H9 (cell line): ENCODE measurements around the gene MUC4. TPM values are rescaled to one million over a fixed set of nuclear protein-coding genes. Genes with fewer than 3 reads are reported as not detected.

Experiments
- DNase-seq: peaks from one replicate; pipeline ENCODE4 v3.0.0-alpha.2; 2017
- H2AFZ ChIP-seq: one replicate; pipeline ENCODE4 v1.6.1; 2013; ENCODE audit warnings: mild to moderate bottlenecking, low read length, control low read depth, moderate library complexity
- H2AK5ac ChIP-seq: 2 replicates; pipeline ENCODE4 v1.6.1; 2013; ENCODE audit warnings: low read length, control low read depth, mixed read lengths; ENCODE audit not compliant: insufficient read length
- H2BK120ac ChIP-seq: one replicate; pipeline ENCODE4 v1.6.1; 2013; ENCODE audit warnings: low read depth, mild to moderate bottlenecking, low read length, control low read depth, inconsistent platforms; ENCODE audit not compliant: poor library complexity, severe bottlenecking
- H2BK12ac ChIP-seq: 2 replicates; pipeline ENCODE4 v1.6.1; 2013; ENCODE audit warnings: low read length, control low read depth, mixed read lengths, low read depth; ENCODE audit not compliant: insufficient read length
- H2BK15ac ChIP-seq: 2 replicates; pipeline ENCODE4 v1.6.1; 2013; ENCODE audit warnings: low read depth, low read length, control low read depth
- H2BK20ac ChIP-seq: one replicate; pipeline ENCODE4 v1.6.1; 2013; ENCODE audit warnings: low read depth, mild to moderate bottlenecking, low read length, control low read depth, inconsistent platforms; ENCODE audit not compliant: poor library complexity, severe bottlenecking
- H2BK5ac ChIP-seq: 2 replicates; pipeline ENCODE4 v1.6.1; 2013; ENCODE audit warnings: low read length, control low read depth, mixed read lengths; ENCODE audit not compliant: insufficient read length
- H3K14ac ChIP-seq: 2 replicates; pipeline ENCODE4 v1.6.1; 2013; ENCODE audit warnings: low read length, control low read depth; ENCODE audit not compliant: insufficient read depth
- H3K18ac ChIP-seq: 2 replicates; pipeline ENCODE4 v1.6.1; 2013; ENCODE audit warnings: low read depth, mild to moderate bottlenecking, mixed read lengths, low read length, control low read depth; ENCODE audit not compliant: insufficient read length
- H3K23ac ChIP-seq: 2 replicates; pipeline ENCODE4 v1.6.1; 2013; ENCODE audit warnings: low read length, control low read depth, mixed read lengths, low read depth; ENCODE audit not compliant: insufficient read length
- H3K23me2 ChIP-seq: 2 replicates; pipeline ENCODE4 v1.6.1; 2013; ENCODE audit warnings: low read depth, mild to moderate bottlenecking, mixed read lengths, low read length, control low read depth; ENCODE audit not compliant: insufficient read length, poor library complexity, severe bottlenecking
- H3K27ac ChIP-seq: 2 replicates; pipeline ENCODE4 v1.5.1; 2013; ENCODE audit warnings: low read length, control low read depth, mixed read lengths, low read depth; ENCODE audit not compliant: insufficient read length
- H3K27me3 ChIP-seq: 2 replicates; pipeline ENCODE4 v1.6.1; 2013; ENCODE audit warnings: low read length, control low read depth, inconsistent platforms; ENCODE audit not compliant: insufficient read depth
- H3K4ac ChIP-seq: 2 replicates; pipeline ENCODE4 v1.6.1; 2013; ENCODE audit warnings: low read depth, mild to moderate bottlenecking, control low read depth, inconsistent platforms, low read length, moderate library complexity
- H3K4me1 ChIP-seq: 2 replicates; pipeline ENCODE4 v1.6.1; 2013; ENCODE audit warnings: low read length, control low read depth, inconsistent platforms; ENCODE audit not compliant: insufficient read depth
- H3K4me2 ChIP-seq: 2 replicates; pipeline ENCODE4 v1.6.1; 2013; ENCODE audit warnings: low read length, control low read depth, mixed read lengths; ENCODE audit not compliant: insufficient read length, insufficient read depth
- H3K56ac ChIP-seq: 2 replicates; pipeline ENCODE4 v1.6.1; 2013; ENCODE audit warnings: low read depth, mild to moderate bottlenecking, mixed read lengths, low read length, control low read depth; ENCODE audit not compliant: insufficient read length
- H3K79me1 ChIP-seq: 2 replicates; pipeline ENCODE4 v1.6.1; 2013; ENCODE audit warnings: low read depth, mild to moderate bottlenecking, moderate library complexity, low read length, control low read depth, inconsistent platforms; ENCODE audit not compliant: insufficient read depth, poor library complexity, severe bottlenecking
- H3K79me2 ChIP-seq: 2 replicates; pipeline ENCODE4 v1.6.1; 2013; ENCODE audit warnings: low read length, control low read depth, inconsistent platforms; ENCODE audit not compliant: insufficient read depth
- H3K9ac ChIP-seq: 2 replicates; pipeline ENCODE4 v1.6.1; 2013; ENCODE audit warnings: low read length, control low read depth, mixed read lengths; ENCODE audit not compliant: insufficient read length; ENCODE audit errors: extremely low read depth
- H3K9me3 ChIP-seq: one replicate; pipeline ENCODE4 v1.6.1; 2013; ENCODE audit warnings: low read depth, low read length, inconsistent platforms; ENCODE audit not compliant: control insufficient read depth
- H3T11ph ChIP-seq: one replicate; pipeline ENCODE4 v1.6.1; 2013; ENCODE audit warnings: mild to moderate bottlenecking, low read length, control low read depth, inconsistent platforms
- H4K20me1 ChIP-seq: one replicate; pipeline ENCODE4 v1.6.1; 2013; ENCODE audit not compliant: control insufficient read depth, insufficient read length, insufficient read depth
- H4K5ac ChIP-seq: 2 replicates; pipeline ENCODE4 v1.6.1; 2013; ENCODE audit warnings: low read depth, mild to moderate bottlenecking, mixed read lengths, low read length, control low read depth; ENCODE audit not compliant: insufficient read length
- H4K8ac ChIP-seq: replicated peaks from 2 replicates; pipeline ENCODE4 v1.6.1; 2013; ENCODE audit warnings: low read length, control low read depth, mixed read lengths, low read depth; ENCODE audit not compliant: insufficient read length
- H4K91ac ChIP-seq: 2 replicates; pipeline ENCODE4 v1.6.1; 2013; ENCODE audit warnings: low read depth, mild to moderate bottlenecking, moderate library complexity, mixed read lengths, low read length, control low read depth; ENCODE audit not compliant: insufficient read length
- H3K27ac Mint-ChIP-seq, 3 experiments: 2 replicates in 2 of 3; 3 replicates in 1 of 3; pipeline ENCODE4 v1.8.0; 2020 to 2021; ENCODE audit warnings: mixed read lengths in 3 of 3, mild to moderate bottlenecking in 1 of 3, moderate library complexity in 1 of 3
- H3K27me3 Mint-ChIP-seq: 2 replicates; pipeline ENCODE4 v1.8.0; 2021; ENCODE audit warnings: low read depth, mild to moderate bottlenecking, moderate library complexity, mixed read lengths
- H3K36me3 Mint-ChIP-seq, 3 experiments: 2 replicates in 2 of 3; 3 replicates in 1 of 3; pipeline ENCODE4 v1.8.0; 2020 to 2021; ENCODE audit warnings: low read depth in 3 of 3, mixed read lengths in 3 of 3; ENCODE audit not compliant: insufficient read depth in 1 of 3
- H3K4me1 Mint-ChIP-seq, 2 experiments: 2 replicates each; pipeline ENCODE4 v1.8.0; 2020; ENCODE audit warnings: mixed read lengths in 2 of 2
- H3K4me3 Mint-ChIP-seq, 2 experiments: 2 replicates in 1 of 2; 3 replicates in 1 of 2; pipeline ENCODE4 v1.8.0; 2020 to 2021; ENCODE audit warnings: mild to moderate bottlenecking in 2 of 2, mixed read lengths in 2 of 2, moderate library complexity in 1 of 2
- H3K9me3 Mint-ChIP-seq, 2 experiments: 2 replicates in 1 of 2; 3 replicates in 1 of 2; pipeline ENCODE4 v1.8.0; 2020; ENCODE audit warnings: mild to moderate bottlenecking in 2 of 2, mixed read lengths in 2 of 2, moderate library complexity in 1 of 2
- WGBS: extraction: QIAGEN DNeasy Blood & Tissue Kit; methylation state at CpG from one replicate; pipeline ENCODE4 v1.1.7; 2013; ENCODE audit warnings: missing lambda C conversion rate, low lambda C conversion rate, mixed read lengths; ENCODE audit not compliant: insufficient read length; ENCODE audit errors: extremely low coverage; 5-methylcytosine and 5-hydroxymethylcytosine counted together
- total RNA-seq: library from RNA; stranded (reverse); gene quantifications from 2 replicates; pipeline ENCODE4 v1.2.1, GENCODE V29; 2021
- TF ChIP-seq, protein P1 (sequence below): fragments of 200-600 bp; sonication (generic); conservative IDR thresholded peaks from 3 replicates; pipeline ENCODE4 v1.8.0; 2021; ENCODE audit warnings: antibody characterized with exemption, mild to moderate bottlenecking

The MUC4 gene
- total RNA-seq, 1 experiment from 2014 or later: 1.2 TPM

DNA sequence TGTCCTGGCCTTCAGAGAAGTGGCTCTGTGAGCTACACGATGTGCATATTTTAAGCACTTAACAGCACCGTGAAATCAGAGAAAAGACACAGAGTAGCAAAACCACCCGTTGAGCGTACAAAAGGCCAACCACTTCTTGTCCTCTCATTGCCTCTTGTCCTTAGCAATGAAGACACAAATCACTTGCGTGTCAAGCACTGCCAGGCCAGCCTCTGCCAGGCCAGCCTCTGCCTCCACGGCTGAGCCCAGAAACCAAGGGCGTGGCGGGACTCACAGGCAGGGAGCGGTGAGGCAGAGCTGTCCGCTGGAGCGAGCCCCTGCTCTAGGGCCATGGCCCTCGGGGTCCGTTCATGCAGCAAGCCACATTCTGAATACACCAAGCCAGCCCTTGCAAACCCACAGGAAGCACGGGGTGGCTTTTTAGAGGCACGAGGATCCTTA, 4.0 kb downstream of the MUC4 start:
- peak overlapping the region; percentile 2 for H4K5ac ChIP-seq
- no peaks in the 10 kb centered on the region for H4K20me1 ChIP-seq
- no peak for DNase-seq
- H3K23me2 ChIP-seq: no peaks in the 10 kb centered on the region
- no peak overlapping the region for H2AK5ac ChIP-seq
- H3K79me1 ChIP-seq: no peaks in the 10 kb centered on the region
- no peaks in the 10 kb centered on the region for H3K79me2 ChIP-seq
- peak overlapping the region; percentile 71 for H3K18ac ChIP-seq
- no peaks in the 10 kb centered on the region for H3K9me3 Mint-ChIP-seq
- H3K23ac ChIP-seq: no peak overlapping the region
- H2BK15ac ChIP-seq: no peak overlapping the region
- H3K4me2 ChIP-seq: no peak overlapping the region
- peak overlapping the region in 1 of 3 experiments; percentile 37; a peak in 1 of 7 replicates for H3K27ac Mint-ChIP-seq
- TF ChIP-seq, protein P1, sequence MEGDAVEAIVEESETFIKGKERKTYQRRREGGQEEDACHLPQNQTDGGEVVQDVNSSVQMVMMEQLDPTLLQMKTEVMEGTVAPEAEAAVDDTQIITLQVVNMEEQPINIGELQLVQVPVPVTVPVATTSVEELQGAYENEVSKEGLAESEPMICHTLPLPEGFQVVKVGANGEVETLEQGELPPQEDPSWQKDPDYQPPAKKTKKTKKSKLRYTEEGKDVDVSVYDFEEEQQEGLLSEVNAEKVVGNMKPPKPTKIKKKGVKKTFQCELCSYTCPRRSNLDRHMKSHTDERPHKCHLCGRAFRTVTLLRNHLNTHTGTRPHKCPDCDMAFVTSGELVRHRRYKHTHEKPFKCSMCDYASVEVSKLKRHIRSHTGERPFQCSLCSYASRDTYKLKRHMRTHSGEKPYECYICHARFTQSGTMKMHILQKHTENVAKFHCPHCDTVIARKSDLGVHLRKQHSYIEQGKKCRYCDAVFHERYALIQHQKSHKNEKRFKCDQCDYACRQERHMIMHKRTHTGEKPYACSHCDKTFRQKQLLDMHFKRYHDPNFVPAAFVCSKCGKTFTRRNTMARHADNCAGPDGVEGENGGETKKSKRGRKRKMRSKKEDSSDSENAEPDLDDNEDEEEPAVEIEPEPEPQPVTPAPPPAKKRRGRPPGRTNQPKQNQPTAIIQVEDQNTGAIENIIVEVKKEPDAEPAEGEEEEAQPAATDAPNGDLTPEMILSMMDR: no peak
- no peaks in the 10 kb centered on the region for H3K9me3 ChIP-seq
- H2BK5ac ChIP-seq: no peak overlapping the region
- no peak overlapping the region for H4K8ac ChIP-seq
- peaks cover 47 to 66% of the 10 kb centered on the region in 2 experiments for H3K4me1 Mint-ChIP-seq
- no peak overlapping the region for H2BK20ac ChIP-seq
- no peak overlapping the region for H3K4me3 Mint-ChIP-seq
- H3K14ac ChIP-seq: no peak overlapping the region
- H3K27ac ChIP-seq: no peak overlapping the region
- H2AFZ ChIP-seq: no peak overlapping the region
- no peaks in the 10 kb centered on the region for H3K27me3 ChIP-seq
- no CpG with 5 or more reads among the region's 15 CpGs for WGBS
- H4K91ac ChIP-seq: no peak overlapping the region
- H3K4ac ChIP-seq: no peak overlapping the region; the same call in 1 of the 2 replicates
- H2BK120ac ChIP-seq: no peak overlapping the region
- no peak overlapping the region for H3T11ph ChIP-seq
- H2BK12ac ChIP-seq: no peak overlapping the region
- H3K9ac ChIP-seq: no peak overlapping the region
- H3K56ac ChIP-seq: no peak overlapping the region
- peaks cover 11% of the 10 kb centered on the region for H3K27me3 Mint-ChIP-seq
- H3K4me1 ChIP-seq: peaks cover 3% of the 10 kb centered on the region
- peaks cover 0 to 10% (median 0%) of the 10 kb centered on the region in 3 experiments; a peak in 2 of 7 replicates for H3K36me3 Mint-ChIP-seq
